Activated CD4-positive, CD25-positive, alpha-beta regulatory T cell (primary cell): Measurements from ENCODE around the gene TRPV5.

Experiments used
- DNase-seq, 4 experiments: peaks; one replicate each; lab custom pipeline; 2025; lab: John Stamatoyannopoulos, UW

Gene TRPV5

GRCh38 chr7:142908921-142909890, 24.3 kb downstream of the TRPV5 start:
- DNase-seq, result no peak

GRCh38 chr7:142908290-142908689, 25.3 kb downstream of the TRPV5 start:
- DNase-seq, result no peak

GRCh38 chr7:142906643-142907042, 26.9 kb downstream of the TRPV5 start:
- DNase-seq, result no peak

- no peak for DNase-seq
Measured at GRCh38 chr7:142905759-142906158, 27.8 kb downstream of the TRPV5 start.

- no peak for DNase-seq
Measured at GRCh38 chr7:142904128-142904527, 29.4 kb downstream of the TRPV5 start.

- no peak for DNase-seq
Measured at GRCh38 chr7:142901426-142902259, 31.9 kb downstream of the TRPV5 start.

- DNase-seq, result no peak
Measured at GRCh38 chr7:142899661-142900060, 33.9 kb downstream of the TRPV5 start.

GRCh38 chr7:142898377-142899170, 35.0 kb downstream of the TRPV5 start:
- no peak for DNase-seq

- no peak for DNase-seq
Measured at GRCh38 chr7:142897691-142898090, 35.9 kb downstream of the TRPV5 start.

- no peak for DNase-seq
Measured at GRCh38 chr7:142896741-142897379, 36.7 kb downstream of the TRPV5 start.

- DNase-seq, result no peak
Measured at GRCh38 chr7:142896151-142896550, 37.4 kb downstream of the TRPV5 start.

- DNase-seq, result no peak
Measured at GRCh38 chr7:142894985-142895593, 38.5 kb downstream of the TRPV5 start.

GRCh38 chr7:142894112-142894984, 39.2 kb downstream of the TRPV5 start:
- DNase-seq, result no peak

- no peak for DNase-seq
Measured at GRCh38 chr7:142892951-142893350, 40.6 kb downstream of the TRPV5 start.

GRCh38 chr7:142891490-142892082, 42.0 kb downstream of the TRPV5 start:
- no peak for DNase-seq

GRCh38 chr7:142890874-142891485, 42.6 kb downstream of the TRPV5 start:
- DNase-seq, result no peak

- DNase-seq, result no peak
Measured at GRCh38 chr7:142889816-142890215, 43.7 kb downstream of the TRPV5 start.

GRCh38 chr7:142887282-142888015, 46.1 kb downstream of the TRPV5 start:
- no peak for DNase-seq

GRCh38 chr7:142886866-142887265, 46.7 kb downstream of the TRPV5 start:
- DNase-seq, result no peak
